ENCODE results near the gene SLITRK5. TPM values are rescaled to one million over a fixed set of nuclear protein-coding genes. Genes with fewer than 3 reads are reported as not detected.

The SLITRK5 gene
- total and polyA plus RNA-seq, 9 of the 15 experiments (the other 6 are each of a cell fraction or from before 2014, with no cell fraction given) = under 0.01 TPM; not detected in 8

- TF ChIP-seq ZBTB9 (CRISPR knock-in tag; IDR thresholded peaks at IDR 0.05) (no peak), SMARCC2 (IDR thresholded peaks at IDR 0.05; ENCODE audit: low read depth) (no peak), PRDM10 (IDR thresholded peaks at IDR 0.05; ENCODE audit: partially characterized antibody) (no peak), BRF2 (IDR thresholded peaks at IDR 0.05; ENCODE audit: borderline replicate concordance, insufficient read depth, insufficient read length) (no peak), CREM (IDR thresholded peaks at IDR 0.05; ENCODE audit: low read depth) (no peak), POLR2G (IDR thresholded peaks at IDR 0.05; ENCODE audit: low read depth, low read length) (no peak), ZKSCAN3 (CRISPR knock-in tag; IDR thresholded peaks at IDR 0.05) (no peak), MNT (conservative IDR thresholded peaks at IDR 0.05) (no peak), HNRNPL (IDR thresholded peaks at IDR 0.05; ENCODE audit: low read depth, low read length) (no peak), RBM17 (IDR thresholded peaks at IDR 0.05; ENCODE audit: borderline replicate concordance, low read depth, low read length) (no peak), MYBL2 (IDR thresholded peaks at IDR 0.05; ENCODE audit: low read depth) (no peak), MYBL2 (CRISPR knock-in tag; IDR thresholded peaks at IDR 0.05; ENCODE audit: borderline replicate concordance) (no peak), RBM15 (IDR thresholded peaks at IDR 0.05; ENCODE audit: insufficient read depth, low read length) (no peak), TEAD2 (tag; IDR thresholded peaks at IDR 0.05) (no peak), ZNF586 (CRISPR knock-in tag; conservative IDR thresholded peaks at IDR 0.05) (no peak), ZNF77 (CRISPR knock-in tag; IDR thresholded peaks at IDR 0.05) (no peak), DIDO1 (tag; IDR thresholded peaks at IDR 0.05; ENCODE audit: low read depth) (no peak), E2F1 (CRISPR knock-in tag; IDR thresholded peaks at IDR 0.05) (no peak), MAFF (IDR thresholded peaks at IDR 0.05; ENCODE audit: low read length) (peak; percentile 85)
Measured at GRCh38 chr13:87698268-87698667, 27.1 kb downstream of the SLITRK5 start (continued).
